Measurements from ENCODE around the gene ADCY1.
"Not testable (repeated sequence)": the region's sequence is repeated elsewhere in the genome, so short reads cannot be mapped to it uniquely, and the experiment has no call there.

The ADCY1 gene

DNA sequence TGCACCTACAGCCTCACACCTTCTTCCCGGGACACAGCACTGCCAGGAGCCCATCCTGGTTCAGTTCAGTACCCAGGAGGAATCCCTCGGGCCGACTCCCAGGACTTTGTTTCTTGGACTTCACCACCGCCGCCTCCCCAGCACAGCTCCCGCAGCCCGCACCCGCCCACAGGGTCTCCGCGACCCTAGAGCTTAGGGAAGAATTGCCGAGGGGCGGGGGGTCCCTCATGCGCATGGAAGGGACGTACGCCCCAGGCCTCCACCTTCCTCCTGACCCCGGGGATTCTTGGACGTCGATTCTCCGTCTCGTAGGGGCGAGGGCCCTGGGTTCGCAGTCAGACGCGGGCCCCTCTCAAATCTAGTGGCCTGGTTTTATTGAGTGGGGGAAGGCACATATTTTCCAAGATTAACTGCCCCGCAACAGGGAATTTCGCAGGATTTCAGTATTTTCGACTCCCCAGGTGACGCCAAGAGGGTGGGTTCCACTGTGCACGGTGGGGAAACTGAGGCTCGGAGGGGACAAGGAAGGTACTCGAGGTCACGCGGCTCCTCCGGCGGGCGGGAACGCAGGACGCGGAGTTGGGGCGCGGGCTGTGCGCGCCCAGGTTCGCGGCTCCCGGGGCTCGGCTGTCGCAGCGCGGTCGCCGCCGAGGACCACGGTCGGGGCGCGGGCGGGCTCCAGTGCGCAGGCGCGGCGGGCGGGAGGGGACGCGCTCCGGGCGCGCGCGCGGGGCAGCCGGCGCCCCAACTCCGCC, at the start of gene ADCY1:
ADCY1 (plus strand) TSS at position 708 of the 755 bp plus-strand sequence. CDS start 176 bp downstream, outside the sequence.
- no peak for DNase-seq (ENCODE audit: low spot score)

DNA sequence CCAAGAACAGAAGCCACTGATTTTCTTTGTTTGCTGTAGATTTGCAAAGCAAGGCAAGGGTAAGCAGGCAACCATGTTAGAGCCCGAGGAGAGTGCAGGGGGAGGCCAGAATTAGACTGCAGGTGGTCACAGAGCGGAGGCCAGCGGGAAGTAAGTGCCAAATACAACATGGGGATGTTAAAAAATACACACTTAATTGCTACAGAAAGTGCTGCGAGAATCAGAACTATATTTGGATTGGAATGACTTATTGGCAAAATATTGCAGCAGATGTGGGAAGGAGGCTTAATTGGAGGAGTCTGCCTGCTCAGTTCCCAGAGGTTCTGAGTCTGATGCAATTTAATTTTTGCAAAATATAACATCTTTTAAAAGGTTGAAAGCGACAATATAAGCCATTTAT, 49.7 kb upstream of the ADCY1 start:
- DNase-seq (ENCODE audit: low spot score), result no peak

DNA sequence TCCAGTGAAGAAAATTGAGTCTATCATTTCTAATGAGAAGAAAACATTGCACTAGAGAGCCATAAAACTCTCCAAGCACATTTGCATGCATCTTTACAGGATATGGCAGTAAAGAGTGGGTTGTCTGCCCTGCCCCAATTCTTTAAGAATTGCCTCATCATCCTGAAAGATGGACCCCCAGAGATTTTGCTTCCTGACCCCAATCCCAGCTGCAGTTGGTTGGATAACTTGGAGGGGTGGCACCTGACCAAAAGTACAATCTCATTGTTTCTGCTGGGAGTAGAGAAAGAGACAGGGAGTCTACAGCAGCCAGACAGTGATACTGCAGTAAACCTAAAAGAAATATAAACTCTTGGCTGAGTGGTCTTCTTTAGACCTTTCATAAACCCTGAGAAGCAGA, 49.1 kb upstream of the ADCY1 start:
- DNase-seq (ENCODE audit: low spot score), result no peak

DNA sequence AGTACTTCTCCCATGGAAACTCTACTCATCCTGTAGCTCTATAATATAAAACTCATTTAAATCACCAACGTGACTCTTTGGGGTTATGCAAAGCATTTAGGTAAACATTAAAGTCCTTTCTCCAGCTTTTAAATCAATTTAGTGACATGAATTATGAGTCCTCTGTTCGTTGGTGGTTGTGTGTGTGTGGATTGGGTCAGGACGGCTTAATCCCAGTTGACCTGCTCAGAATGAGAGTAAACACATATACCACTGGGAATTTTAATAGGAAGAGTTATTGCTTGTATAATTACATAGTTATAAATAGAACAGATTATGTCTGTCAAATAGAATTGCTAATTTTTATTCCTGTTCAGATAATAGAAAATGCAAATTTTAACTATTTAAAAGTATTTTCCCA, 30.7 kb upstream of the ADCY1 start:
- no peak for DNase-seq (ENCODE audit: low spot score)

DNA sequence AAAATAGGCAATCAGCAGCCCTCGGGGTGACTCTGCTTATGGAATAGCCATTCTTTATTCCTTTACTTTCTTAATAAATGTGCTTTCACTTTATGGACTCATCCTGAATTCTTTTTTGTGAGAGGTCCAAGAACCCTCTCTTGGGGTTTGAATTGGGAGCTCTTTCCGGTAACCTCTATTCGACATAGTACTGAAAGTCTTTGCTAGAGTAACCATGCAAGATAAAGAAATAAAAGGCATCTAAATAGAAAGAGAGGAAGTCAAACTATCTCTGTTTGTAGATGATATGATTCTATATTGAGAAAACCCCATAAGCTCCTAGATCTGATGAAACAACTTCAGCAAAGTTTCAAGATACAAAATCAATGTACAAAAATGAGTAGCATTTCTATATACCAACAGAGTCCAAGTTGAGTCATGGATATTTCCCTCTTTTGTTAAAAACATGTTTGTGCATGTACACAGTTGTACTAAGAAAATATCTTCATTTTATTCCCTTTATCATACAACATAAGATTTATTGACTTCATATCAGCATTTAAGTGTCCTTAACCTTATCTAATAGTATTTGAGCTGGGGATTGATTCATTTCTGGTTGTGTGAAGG, 29.0 kb upstream of the ADCY1 start:
- not testable (repeated sequence) for DNase-seq (ENCODE audit: low spot score)

DNA sequence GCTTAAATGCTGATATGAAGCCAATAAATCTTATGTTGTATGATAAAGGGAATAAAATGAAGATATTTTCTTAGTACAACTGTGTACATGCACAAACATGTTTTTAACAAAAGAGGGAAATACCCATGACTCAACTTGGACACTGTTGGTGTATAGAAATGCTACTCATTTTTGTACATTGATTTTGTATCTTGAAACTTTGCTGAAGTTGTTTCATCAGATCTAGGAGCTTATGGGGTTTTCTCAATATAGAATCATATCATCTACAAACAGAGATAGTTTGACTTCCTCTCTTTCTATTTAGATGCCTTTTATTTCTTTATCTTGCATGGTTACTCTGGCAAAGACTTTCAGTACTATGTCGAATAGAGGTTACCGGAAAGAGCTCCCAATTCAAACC, 25.3 kb upstream of the ADCY1 start:
- not testable (repeated sequence) for DNase-seq (ENCODE audit: low spot score)

DNA sequence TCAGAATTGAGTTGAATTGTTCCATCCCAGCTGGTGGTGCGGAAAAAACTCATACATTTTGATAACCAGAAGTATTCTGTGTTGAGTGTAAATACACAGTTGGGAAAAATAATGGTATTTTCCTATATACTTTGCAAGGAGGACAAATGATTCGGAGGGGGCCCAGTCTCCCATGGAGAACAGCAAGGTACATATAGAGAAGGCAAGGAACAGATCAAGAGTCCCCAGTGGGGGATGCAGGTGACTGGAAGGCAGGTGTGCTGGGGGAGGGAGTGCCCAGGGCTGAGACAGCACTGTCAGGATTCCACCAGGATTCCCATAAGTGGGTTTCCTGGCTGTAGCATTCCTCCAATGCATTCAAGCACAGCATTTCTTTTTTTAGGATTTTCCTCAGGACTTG, 10.8 kb upstream of the ADCY1 start:
- no peak for DNase-seq (ENCODE audit: low spot score)

DNA sequence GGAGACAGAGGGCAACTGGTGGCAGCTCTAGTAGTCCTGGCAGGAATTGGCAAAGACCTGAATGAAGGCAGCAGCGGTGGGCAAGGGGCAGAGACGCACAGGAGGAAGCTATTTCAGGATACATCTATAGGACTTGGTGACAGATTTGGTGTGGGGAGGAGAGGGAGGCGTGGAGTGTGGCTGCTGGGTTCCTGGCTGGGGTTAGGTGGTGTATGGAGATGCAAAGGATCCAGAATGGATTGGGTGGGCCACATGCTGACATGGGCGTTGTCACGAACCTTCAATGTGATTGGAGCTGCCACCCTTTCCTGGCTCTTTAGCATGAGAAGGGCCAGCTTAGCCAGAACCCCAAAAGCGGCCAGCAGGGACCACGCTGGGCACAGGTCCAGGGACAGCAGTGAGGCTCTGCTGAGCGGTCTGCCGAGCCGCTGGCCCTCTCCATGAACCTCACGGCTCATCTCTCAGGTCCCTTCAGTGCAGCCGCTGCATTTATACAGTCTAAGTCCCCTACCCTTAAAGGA, 10.2 kb upstream of the ADCY1 start:
- no peak for DNase-seq (ENCODE audit: low spot score)

DNA sequence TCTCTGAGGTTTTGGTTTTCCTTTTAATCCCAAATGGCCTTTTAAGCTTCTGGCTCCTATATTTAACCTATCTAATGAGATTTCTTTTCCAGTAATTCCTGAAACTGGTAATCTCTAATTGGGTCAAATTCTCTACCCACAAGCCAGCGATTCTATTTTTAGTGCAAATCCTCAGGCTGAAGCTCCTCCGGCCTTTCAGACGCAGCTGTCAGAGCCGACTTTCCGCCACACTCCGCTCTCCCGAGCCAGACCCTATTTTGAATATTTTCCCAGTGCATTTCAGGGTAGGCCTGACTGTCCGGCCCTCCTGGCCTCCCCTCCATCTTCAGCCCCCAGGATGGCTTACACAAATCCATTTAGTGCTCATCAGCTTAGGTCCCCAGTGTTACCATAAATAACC, 9.7 kb upstream of the ADCY1 start:
- DNase-seq (ENCODE audit: low spot score), result no peak

DNA sequence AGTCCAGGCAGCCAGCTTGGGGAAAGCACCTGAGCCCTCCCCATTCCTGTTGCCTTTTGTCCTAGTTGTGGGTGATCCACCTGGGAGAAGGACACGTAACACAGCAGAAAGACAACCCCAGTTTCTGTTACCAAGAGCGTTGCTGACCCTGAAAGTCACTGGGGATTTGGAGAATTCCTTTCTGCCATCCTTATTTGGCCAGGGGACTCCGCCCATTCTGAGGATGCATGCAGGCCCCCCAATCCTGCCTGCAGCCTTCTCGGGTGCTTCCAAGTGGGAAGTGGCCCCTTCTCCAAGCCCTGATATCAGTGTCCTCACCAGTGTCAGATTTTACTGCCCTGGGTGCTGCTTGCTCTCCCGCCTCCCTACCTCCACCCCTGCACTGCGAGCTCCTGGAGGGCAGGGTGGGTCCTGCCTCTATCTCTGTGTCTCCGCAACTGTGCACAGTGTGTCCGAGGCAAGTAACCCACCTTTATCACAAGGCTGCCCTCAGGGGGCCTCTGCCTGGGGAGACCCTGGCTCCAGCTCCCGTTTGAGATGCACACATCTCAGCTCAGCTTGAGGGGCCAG, 9.2 kb upstream of the ADCY1 start:
- no peak for DNase-seq (ENCODE audit: low spot score)

DNA sequence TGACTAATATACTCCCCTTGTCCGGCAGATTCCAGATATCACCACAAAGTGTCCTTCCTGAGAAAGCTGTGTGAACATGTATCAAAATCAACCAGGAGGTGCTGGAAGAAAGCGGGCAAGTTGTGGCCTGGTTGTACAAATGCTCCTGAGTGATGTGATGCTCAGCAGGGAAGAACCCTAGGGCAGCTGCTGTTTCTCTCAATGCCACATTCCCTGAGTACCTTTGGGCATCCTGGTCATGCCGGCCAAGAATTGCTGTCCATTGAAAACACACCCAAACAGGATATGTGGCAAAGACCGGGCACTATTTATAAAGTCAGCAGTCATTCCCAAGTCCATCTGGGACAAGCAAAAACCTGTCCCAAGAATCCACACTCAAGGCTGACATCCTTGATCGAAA, 7.8 kb upstream of the ADCY1 start:
- DNase-seq (ENCODE audit: low spot score), result no peak

DNA sequence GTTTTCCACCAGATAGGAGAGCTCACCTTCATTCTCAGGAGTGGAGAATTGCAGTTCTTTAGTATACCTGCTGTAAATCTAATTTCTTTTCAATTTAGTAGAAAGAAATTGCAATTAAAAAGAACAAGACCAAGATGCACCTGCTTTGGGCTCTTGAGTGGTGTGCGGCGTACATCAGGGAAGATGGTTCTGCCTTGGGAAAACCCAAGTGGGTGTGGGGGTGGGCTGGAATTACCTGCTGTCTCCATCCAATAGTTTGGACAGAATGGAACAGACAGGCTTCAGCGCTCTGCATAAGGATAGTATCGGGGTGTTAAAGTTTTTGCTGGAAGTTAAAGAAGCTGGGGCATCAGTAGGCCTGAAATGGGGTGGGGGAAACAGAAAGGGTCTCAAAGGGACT, 7.2 kb upstream of the ADCY1 start:
- no peak for DNase-seq (ENCODE audit: low spot score)

DNA sequence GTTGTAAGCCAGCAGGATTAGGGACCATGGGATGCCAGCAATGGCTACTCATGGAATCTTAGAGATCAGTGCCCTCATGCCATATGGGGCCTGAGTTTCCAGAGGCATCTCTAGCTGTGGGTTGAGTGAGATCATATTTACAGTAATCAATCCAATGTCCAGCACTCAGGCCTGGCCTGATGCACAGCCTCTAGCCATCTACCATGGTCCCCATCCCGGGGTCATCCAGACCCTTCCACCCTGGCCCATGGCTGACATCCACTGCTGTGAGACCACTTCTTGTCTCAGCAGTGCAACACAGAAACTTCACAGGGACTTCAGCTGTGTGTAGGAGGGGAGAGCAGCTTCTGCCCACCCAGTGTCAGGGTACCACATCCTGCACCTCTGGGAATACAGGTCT, 6.5 kb upstream of the ADCY1 start:
- no peak for DNase-seq (ENCODE audit: low spot score)

DNA sequence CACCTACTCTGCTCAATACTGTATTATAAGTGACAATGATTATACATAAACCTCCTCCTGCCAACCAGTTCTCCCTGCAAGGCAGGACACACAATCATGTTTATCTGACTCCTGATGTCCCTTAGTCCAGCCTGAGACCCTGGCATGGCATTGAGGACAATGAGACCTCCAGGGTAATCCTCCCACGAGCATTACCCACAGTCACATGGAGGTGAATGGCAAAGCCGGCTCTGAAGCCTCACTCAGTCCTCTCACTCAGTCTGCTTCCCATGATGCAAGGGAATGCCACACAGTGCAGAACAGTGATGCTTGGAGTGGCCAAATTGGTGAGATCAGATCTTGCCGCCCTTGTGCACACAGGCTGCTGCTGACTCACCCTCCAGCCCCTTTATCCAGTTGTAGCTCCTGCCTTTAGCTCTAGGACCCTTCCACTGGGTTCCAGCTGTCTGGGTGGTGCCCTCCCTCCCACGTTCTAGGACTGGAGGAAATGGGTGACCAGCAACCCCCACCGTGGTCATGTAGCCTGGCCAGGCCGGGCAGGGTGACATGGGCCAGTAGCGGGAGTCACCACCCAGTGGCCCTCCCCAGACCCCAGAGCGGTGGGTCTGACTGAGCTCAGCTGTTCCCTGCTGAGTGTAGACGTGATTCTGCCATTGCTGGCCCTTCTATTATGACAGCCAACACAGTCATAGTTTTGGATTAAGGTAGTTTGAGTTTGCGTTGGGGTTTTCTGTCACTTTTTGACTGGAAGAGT, 5.5 kb upstream of the ADCY1 start:
- DNase-seq (ENCODE audit: low spot score), result no peak

DNA sequence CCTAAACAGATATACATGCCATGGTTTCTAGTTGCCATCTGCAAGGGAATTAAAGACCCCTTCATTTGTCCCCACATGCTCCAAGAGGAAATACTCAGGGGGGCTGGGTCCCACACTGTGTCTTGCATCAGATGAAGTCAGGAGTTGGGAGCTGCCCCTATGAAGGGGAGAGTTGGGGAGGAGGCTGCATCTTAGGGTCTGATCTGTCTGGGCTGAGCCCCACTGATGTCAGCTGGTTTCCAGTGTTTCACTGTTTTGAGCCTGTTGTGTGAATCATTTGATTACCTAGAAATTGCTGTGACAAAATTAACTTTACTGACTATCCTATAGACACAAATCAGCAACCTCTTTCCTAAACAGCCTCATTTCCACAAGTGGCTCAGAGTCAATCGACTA, 4.9 kb upstream of the ADCY1 start:
- DNase-seq (ENCODE audit: low spot score), result no peak

DNA sequence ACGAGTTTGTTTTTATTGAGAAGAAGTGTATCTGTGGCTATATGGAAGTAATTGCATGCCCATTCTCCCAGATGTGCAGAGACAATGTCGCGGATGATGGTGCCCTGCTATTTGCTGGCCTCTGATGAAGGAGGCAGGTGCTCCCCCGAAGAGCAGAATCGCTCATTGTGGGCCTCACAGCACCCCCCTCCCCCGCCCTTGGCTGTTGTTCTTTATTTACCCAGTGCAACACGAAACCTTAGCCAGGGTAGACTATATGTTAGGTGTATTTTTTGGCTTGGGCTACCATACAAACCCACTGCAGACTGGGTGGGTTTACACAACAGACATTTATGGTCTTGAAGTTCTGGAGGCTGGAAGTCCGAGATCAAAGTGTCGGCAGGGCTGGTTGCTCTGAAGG, 3.4 kb upstream of the ADCY1 start:
- DNase-seq (ENCODE audit: low spot score), result no peak

DNA sequence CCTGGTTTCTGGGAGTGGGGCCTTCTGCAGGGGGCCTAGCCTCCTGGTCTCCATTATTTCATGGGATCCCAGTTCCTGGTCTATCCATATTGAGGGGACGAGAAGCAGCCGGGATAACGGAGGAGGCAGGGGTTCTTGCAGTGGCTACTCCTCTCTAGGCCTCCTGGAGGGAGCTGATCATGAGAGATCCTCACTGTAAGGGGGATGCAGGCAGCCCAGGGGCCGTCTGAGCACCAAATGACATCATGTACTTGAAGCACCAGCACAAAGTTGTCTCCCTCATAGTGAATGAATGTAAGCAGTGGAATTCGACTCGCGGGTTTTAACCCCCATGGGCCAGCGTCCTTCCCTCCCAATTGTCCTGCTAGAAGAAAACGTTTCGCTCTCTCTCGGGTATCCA, 964 bp upstream of the ADCY1 start:
- DNase-seq (ENCODE audit: low spot score), result no peak

DNA sequence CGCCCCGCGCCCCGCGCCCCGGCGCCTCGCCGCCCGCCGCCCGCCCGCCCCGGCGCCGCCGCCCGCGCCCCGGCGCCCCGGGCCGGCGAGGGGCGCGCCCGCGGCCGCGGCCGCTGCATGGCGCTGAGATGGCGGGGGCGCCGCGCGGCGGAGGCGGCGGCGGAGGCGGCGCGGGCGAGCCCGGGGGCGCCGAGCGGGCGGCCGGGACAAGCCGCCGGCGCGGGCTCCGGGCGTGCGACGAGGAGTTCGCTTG, 174 bp downstream of the ADCY1 start:
- DNase-seq (ENCODE audit: low spot score), result no peak

DNA sequence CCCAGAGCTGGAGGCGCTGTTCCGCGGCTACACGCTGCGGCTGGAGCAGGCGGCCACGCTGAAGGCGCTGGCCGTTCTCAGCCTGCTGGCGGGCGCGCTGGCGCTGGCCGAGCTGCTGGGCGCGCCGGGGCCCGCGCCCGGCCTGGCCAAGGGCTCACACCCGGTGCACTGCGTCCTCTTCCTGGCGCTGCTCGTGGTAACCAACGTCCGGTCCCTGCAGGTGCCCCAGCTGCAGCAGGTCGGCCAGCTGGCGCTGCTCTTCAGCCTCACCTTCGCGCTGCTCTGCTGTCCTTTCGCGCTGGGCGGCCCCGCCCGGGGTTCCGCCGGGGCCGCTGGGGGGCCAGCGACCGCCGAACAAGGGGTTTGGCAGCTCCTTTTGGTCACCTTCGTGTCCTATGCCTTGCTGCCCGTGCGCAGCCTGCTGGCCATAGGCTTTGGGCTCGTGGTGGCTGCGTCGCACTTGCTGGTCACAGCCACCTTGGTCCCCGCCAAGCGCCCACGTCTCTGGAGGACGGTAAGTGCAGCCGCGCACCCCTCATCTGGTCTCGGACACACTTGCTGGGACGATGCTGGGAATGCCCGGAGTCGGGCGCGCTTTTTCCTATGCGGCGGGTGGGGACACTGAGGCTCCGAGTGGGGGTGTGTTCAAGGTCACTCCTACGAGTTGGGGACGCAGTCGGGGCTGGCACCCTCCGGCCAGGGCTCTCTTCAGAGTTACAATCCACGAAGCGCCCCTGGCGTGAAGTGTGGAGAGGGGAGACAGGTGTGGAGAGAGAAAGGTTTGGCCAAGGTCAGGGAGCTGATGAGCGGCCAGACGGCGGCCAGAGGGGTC, 717 bp downstream of the ADCY1 start:
- no peak for DNase-seq (ENCODE audit: low spot score)

DNA sequence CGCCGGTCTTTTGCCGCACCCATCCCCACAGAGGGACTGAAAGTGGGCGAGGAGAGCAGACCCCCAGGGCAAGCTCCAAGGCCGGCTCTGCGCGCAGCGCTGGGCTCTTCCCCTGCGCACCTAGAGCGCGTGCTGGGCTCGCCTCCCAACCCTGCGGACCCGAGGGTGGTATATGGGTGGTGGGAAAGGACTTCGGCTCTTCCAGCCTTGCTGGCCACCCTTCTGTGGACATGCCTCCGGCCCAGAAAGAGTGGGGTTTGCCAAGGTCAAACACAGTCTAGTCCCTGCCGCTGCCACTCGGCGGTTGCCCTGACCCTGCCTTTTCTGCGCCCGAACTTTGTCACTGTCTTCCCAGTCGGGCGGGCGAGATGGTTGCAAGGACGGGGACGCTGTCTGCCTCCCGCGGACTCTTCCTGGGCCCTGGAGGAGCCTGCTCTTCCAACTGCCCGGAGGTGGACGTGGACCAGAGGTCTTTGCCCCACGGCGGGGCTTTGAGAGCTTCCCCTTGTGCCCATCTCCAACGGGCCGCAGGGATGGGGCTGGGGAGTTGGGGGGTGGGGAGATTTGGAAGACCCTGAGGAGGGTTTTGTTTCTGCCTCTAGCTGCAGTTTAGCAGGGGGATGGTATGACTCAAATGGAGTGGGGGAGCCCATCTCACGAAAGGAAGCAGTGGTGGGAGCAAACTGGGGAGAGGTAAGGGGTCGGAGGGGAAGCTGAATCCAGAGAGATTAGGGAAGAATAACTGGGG, 1.5 kb downstream of the ADCY1 start:
- DNase-seq (ENCODE audit: low spot score), result no peak

DNA sequence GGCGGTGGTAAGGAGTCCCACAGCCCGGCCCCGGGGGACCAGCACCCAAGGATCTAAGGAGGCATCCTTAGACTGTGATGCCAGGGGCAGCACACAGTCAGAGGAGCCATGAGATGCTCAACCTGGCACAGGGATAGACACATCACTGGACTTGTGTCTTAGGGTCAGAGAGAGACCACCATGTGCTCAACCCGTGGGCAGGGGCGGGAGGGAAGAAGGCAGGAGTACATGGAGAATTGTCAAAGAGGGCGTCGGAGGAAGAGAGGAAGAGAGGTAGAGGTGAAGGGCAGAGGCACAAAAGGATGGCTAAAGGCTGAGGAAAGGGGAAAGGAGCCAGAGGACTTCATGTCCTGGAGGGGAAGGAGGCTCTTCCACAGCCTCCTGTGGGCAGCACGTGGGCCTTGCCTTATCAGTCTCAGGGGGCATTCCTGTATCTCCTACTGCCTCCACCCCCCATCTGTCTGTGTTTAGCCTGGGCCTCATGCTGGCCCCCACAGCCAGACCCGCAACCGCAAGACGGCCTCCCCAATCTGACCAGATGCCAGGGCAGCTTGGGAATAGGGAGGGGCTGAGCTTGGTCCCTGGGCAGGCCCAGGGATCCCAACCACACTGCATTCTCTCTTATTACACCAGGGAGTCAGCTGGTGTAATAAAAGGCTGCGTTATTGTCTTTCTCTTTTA, 2.2 kb downstream of the ADCY1 start:
- no peak for DNase-seq (ENCODE audit: low spot score)
